ENCODE data around the gene NMNAT1.

DNA sequence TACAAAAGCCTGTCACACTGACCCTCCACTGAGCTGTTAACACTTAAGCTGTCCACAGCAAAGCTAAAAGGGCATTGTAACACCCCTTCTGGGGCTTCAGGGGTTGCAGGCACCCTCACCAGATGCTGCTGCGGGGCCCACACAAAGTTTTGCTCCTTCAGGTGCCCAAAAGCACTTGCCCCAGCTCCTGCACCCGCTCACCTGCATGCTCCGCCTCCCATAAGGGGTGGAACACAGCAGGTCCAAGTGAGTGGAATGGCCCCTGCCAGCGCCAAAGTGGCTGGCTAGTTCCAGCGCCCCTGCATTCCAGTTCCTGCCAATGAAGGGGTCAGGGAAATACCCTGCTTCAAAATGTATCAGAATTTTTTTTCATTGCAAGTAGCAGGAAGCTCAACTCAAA lies 46.5 kb downstream of the NMNAT1 start:
- TF ChIP-seq, protein P1, sequence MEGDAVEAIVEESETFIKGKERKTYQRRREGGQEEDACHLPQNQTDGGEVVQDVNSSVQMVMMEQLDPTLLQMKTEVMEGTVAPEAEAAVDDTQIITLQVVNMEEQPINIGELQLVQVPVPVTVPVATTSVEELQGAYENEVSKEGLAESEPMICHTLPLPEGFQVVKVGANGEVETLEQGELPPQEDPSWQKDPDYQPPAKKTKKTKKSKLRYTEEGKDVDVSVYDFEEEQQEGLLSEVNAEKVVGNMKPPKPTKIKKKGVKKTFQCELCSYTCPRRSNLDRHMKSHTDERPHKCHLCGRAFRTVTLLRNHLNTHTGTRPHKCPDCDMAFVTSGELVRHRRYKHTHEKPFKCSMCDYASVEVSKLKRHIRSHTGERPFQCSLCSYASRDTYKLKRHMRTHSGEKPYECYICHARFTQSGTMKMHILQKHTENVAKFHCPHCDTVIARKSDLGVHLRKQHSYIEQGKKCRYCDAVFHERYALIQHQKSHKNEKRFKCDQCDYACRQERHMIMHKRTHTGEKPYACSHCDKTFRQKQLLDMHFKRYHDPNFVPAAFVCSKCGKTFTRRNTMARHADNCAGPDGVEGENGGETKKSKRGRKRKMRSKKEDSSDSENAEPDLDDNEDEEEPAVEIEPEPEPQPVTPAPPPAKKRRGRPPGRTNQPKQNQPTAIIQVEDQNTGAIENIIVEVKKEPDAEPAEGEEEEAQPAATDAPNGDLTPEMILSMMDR (IDR thresholded peaks at IDR 0.05) = no peak
- no peak for TF ChIP-seq POLR2AphosphoS5 (IDR thresholded peaks at IDR 0.05)

All from transverse colon (tissue), 4 donors.